H7 (cell line): ENCODE measurements around the gene BTBD9. TPM values are rescaled to one million over a fixed set of nuclear protein-coding genes. Genes with fewer than 3 reads are reported as not detected.
A peak's percentile ranks its signal among the peaks of the same experiment; 100 is the strongest.

Experiments
- DNase-seq: peaks from one replicate; pipeline ENCODE4 v3.0.0; 2012
- H3K27me3 ChIP-seq: 2 replicates; pipeline ENCODE4 v1.6.0; 2011; ENCODE audit warnings: mild to moderate bottlenecking, low read length; ENCODE audit not compliant: control insufficient read depth, insufficient read depth
- H3K36me3 ChIP-seq: replicated peaks from 2 replicates; pipeline ENCODE4 v1.5.1; 2011; ENCODE audit warnings: low read length; ENCODE audit not compliant: control insufficient read depth, insufficient read depth
- H3K4me3 ChIP-seq: 2 replicates; pipeline ENCODE4 v1.5.1; 2011; ENCODE audit warnings: low read depth, mild to moderate bottlenecking, control low read depth, low read length, moderate library complexity; ENCODE audit not compliant: insufficient read depth
- total RNA-seq: library from RNA; depleted of rRNA; stranded (reverse); fragments of >200 nt; shearing (Covaris generic); gene quantifications from 2 replicates; pipeline ENCODE4 v1.2.3, GENCODE V29; 2014

BTBD9 gene
- total RNA-seq, 1 experiment from 2014 or later: 5.0 TPM

DNA sequence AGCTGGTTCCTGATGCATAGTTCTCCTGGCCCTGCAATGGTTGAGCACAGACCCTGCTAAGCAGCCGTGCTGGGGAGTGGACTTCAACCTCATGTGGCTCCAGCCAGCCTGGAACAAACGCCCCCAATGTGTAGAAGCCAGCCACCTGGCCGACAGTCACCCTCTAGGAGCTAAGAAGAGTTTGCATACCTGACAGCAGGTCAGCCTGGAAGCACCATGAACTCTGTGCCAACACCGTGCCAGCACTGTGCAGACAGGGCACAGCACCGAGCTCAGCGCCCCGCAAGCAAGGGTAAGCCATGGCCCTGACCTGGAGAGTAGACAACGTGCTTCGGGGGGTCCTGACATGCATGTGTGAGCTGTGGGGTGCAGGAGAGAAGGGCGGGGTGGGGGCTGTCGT lies 463.9 kb downstream of the BTBD9 start:
- H3K4me3 ChIP-seq: no peak overlapping the region
- no peaks in the 10 kb centered on the region for H3K36me3 ChIP-seq
- H3K27me3 ChIP-seq: no peaks in the 10 kb centered on the region
- peak; percentile 30 for DNase-seq

DNA sequence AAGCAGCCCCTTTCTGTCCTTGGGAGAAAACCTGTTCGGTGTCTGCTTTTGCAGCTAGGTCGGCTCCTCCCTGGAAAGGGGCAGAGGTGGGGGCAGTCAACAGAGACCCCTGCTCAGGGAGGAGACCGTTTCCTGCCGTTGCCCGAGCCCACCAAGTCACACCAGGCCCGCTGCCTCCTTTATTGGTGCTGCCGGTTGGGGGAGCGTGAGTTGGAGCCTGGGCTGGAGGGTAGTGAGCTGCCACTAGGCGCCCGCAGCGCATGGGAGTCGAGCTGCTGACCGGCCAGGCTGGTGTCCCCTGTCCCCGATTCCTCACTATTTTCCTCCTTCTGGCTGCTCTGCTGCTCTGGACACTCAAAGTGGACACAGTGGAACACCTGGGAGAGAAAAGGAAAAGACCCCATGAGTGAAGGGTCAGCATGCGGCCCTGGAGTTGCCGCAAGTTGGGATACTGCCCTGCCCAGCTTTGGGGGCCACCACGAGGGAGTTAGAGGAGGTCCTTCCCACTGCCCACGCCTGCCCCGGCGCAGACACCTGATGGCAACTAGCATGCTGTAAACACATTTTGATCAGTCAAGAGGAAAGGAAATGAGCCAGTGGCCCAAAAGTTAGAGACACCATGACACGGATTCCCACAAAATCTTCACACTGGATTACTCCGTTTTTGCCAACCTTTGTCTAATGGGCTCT lies 464.8 kb downstream of the BTBD9 start:
- Histone ChIP-seq H3K36me3 (no peaks in the 10 kb centered on the region), H3K4me3 (no peak overlapping the region), H3K27me3 (no peaks in the 10 kb centered on the region)
- DNase-seq: peak; percentile 49

DNA sequence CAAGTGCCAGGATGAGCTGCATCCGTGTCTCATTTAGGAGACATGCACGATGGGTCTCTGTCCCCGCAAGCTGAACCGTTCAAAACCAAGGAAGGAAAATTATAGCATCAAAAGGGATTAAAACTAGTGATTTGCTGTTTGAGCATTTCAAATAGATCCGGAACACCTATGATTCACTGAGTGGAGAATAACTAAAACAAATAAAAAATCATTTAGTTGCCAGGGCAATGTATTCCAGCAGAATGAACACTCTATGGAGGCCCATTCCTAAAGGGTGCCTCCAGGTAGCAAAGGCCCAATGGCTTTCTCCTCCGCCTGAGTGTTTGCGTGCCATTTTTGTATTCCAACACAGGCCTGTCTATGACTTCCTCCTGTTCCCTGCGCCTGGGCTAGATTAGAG lies 465.4 kb downstream of the BTBD9 start:
- Histone ChIP-seq H3K4me3 (no peak overlapping the region), H3K27me3 (no peaks in the 10 kb centered on the region), H3K36me3 (no peaks in the 10 kb centered on the region)
- no peak for DNase-seq

DNA sequence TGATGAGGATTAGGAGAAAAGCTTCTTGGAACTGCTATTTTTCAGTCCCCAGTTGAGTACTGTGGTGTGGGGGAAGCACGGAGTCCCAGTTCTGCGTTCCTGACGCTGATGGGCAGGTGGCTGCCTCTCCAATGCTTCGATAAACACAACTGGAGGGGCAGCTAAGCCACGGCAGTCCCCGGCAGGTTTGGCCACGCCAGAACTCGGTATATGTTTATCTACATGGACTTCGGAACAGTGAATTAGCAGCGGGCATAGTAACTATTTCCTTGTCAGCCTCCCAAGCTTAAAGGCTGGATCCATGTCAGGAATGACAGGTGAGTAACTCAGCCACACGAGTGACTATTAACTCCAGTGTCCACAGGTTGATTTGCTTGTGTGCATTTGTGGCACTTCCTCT lies 465.8 kb downstream of the BTBD9 start:
- no peaks in the 10 kb centered on the region for H3K27me3 ChIP-seq
- DNase-seq: no peak
- H3K4me3 ChIP-seq: no peak overlapping the region
- no peaks in the 10 kb centered on the region for H3K36me3 ChIP-seq

DNA sequence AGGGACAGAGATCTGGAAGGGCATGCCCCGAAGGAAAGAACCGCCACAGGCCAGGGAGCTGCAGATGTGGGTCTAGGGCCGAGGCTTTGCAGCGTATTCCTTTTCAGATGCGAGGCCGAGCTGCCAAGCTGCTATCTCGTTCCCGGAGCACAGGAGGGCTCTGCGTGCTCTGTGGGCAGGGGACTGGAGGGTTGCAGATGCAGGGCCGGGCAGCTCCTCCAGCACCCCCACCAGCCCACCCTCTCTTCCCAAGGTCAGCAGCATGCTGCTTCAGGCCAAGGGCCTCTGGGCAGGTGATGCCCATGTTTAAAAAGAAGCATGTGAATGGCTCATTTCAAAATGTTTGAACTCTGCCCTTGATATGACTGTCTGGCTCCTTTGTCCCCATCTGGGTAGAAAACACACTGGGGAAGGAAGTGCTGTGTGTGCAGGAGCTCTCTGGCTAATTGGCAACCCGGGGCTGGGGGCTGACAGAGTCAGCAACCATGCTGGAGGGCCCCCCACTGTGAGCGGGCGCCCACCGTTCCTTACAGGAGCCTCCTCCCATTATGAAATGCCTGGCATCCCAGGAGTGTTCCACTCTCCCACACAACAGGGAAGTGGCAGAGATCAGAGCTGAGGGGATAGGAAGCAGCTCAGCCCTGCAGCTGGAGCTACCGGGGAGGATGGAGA lies 466.9 kb downstream of the BTBD9 start:
- H3K4me3 ChIP-seq: no peak overlapping the region
- peak; percentile 71 for DNase-seq
- H3K27me3 ChIP-seq: no peaks in the 10 kb centered on the region
- H3K36me3 ChIP-seq: no peaks in the 10 kb centered on the region

DNA sequence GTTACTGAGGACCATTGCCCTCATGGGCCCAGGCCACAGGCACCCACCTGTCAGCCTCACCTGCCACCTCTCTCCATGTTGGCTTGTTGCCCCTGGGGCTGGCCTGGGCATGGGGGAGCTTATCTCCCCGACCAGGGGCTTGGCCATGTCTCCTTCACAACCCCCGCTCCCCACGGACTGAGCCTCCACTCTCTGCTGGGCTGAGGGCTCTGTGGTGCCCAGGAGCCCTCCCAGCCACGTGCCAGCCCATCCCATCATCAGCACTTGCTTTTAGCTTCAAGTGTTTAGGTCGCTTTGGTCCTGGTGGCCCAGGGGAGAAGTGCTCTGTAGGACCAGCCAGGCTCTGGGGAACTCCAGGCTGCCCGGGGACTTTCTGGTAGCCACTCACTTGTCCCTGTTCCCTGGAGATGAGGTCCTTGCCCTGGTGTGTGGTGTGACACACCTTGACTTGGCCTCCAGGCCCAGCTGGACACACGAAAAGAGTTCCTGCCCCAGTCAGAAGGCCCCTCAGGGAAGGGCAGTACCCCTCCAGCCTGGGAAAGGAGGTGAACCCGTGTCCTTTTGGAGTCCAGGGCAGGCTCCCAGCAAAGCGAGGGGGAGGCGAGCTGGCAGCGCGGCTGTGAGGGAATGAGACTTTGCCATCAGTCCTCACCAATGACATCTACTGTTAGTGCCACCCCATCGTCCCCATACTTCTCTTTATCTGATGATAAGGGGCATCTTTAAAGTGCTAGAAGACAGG lies 467.6 kb downstream of the BTBD9 start:
- DNase-seq: peak; percentile 65
- H3K4me3 ChIP-seq: no peak overlapping the region
- H3K36me3 ChIP-seq: no peaks in the 10 kb centered on the region
- no peaks in the 10 kb centered on the region for H3K27me3 ChIP-seq

DNA sequence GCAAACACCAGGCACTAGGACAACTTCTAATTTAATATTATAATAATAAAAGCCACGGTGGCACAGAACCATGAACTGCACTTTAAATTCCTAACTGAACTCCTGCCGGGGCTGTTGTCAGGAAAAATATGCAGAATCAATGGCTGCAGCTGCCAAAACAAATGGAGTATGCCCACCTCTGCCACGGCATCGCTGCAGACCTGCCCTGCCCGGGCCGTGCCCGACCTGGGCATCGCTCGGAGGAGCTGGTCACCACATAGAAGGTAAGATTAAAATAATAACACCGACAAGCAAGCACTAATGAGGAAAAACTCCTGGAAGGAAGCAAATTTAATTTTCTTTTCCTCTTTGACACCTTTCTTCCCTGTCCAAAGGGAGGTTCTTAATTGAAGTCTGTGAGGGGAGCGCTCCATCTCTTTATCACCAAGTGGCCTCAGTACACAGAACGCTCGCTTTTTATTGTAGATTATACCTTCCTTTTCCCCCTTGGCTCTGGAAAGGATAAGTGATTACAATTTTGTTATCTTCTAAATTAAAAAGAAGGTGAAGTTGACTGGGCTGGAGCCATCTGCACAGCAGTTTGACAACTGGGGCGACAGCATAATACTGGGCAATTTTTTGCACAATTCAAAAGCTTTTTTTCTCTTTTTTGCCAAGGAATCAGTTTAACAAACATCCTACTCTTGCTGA lies 468.9 kb downstream of the BTBD9 start:
- no peaks in the 10 kb centered on the region for H3K36me3 ChIP-seq
- DNase-seq: no peak
- H3K27me3 ChIP-seq: no peaks in the 10 kb centered on the region
- no peak overlapping the region for H3K4me3 ChIP-seq

DNA sequence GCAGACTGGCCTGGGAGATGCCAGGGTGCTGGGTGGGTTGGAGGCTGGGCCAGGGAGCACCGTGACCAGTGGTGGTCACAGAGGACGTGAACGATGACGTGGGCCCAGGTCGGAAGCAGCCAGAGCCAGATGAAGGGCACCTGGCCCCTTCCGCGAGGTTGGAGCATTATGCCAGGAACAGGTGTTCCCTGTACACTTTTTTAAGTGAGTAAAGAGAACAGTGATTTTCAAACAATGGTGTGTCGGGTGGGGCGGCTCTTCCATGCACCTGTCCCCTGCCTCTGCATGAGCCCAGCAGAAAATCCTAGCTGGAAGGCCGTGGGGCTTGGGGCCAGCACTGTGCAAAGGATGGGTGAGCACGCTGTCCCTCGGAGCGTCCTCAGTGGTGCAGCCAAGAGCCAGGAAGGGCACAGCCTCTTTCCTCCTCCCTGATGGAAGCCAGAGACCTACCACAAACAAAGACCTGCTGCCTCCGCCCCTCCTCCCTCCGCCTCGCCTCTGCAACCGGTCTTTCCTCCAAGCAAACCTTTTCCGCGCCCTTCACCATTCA lies 469.7 kb downstream of the BTBD9 start:
- Histone ChIP-seq H3K4me3 (no peak overlapping the region), H3K36me3 (no peaks in the 10 kb centered on the region)
- peak; percentile 92 for DNase-seq

DNA sequence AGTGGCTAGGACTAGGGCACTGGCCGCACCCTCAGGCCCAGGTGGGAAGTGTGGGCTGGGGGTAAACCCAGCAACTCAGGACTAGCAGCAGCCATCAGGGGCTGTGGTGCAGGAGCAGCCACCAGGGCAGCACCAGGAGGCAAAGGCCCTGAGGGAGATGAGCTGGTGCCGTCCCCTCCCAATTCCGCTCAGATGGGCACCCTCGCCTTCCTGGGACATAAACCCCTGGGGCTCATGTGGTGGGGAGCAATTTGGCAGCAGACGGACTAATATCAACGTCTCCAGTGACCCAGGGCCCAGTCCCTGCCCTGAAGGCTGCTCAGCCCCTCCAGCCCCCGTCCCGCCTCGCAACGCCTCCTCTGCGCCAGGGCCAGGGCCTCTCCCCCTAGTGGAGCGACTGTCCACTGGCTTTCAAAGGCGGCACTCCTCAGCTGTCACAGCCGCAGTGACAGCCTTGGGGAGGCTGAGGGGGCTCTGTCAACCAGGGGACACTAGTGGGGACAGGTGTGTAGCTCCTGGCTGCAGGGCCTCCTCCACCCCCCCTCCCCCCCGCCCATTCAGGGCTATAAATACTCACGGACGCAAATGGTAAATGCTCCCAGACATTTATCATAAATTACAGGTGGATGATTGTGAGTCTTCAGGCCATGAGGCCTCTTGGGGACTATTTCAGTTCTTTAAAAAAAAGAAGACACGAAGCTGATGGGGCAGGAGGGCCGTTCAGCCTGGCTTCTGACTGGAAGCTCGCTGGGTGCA lies 470.3 kb downstream of the BTBD9 start:
- no peaks in the 10 kb centered on the region for H3K27me3 ChIP-seq
- no peak overlapping the region for H3K4me3 ChIP-seq
- no peaks in the 10 kb centered on the region for H3K36me3 ChIP-seq
- peak; percentile 91 for DNase-seq

More for the DNA sequence above, 469.7 kb downstream of the BTBD9 start:
- no peaks in the 10 kb centered on the region for H3K27me3 ChIP-seq

DNA sequence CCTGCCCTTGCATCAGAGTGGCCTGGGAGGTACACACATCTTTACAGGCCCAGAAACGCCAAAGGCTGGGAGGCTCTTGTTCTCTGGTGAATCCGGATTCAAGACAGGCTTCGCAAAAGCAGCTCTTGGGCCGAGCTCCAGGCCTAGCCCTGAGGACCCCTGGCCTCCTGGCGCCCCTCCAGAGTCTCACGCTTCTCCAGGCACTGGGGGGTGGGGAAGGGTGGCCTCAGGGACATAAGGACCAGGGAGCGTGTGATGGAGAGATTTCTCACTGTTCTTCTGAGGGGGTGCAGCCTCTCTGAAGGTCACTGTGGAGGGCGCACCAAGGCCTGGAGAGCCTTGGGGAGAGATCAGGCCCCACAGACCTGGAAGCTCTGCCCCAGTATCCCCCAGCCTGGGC lies 471.0 kb downstream of the BTBD9 start:
- Histone ChIP-seq H3K27me3 (no peaks in the 10 kb centered on the region), H3K4me3 (no peak overlapping the region), H3K36me3 (no peaks in the 10 kb centered on the region)
- DNase-seq: peak; percentile 51

DNA sequence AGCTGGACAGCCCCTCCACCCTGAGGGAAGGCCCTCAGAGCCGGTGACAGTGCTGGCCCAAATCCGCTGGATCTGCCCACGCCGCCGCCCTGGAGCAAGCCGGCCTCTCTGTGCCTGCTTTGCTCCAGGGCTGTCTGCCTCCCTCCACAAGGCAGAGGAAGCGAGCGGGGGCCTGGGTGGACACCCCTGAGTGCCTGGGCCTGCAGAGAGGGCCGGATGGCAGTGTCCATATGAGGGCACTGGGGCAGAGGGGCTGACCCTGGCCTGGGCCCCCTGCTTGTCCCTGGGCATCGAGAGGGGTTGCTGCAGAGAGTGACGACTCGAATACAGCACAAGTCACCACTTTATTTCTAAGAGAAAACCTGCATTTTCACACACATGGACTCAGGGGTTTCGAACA lies 471.6 kb downstream of the BTBD9 start:
- DNase-seq: peak; percentile 54
- Histone ChIP-seq H3K4me3 (no peak overlapping the region), H3K27me3 (no peaks in the 10 kb centered on the region), H3K36me3 (no peaks in the 10 kb centered on the region)

DNA sequence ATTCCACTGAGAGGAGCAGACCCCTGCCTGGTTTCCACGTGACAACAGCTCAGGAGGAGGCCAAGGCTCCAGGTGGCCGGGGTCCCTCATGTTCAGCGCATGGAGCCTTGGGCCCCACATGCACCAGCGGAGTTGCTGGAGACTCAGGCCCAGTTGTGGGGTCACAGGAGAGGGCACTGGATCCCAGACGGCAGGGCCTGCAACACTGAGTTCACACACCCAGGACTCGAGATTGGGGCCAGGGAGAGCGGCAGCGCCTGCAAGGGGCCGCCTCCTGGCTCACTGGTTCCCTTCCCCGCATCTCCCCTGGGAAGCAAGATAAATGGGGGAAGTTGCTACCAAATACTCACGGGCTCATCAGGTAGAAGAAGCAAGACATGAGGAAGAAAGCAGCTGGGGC lies 472.1 kb downstream of the BTBD9 start:
- Histone ChIP-seq H3K36me3 (no peaks in the 10 kb centered on the region), H3K27me3 (no peaks in the 10 kb centered on the region)
- peak; percentile 69 for DNase-seq

DNA sequence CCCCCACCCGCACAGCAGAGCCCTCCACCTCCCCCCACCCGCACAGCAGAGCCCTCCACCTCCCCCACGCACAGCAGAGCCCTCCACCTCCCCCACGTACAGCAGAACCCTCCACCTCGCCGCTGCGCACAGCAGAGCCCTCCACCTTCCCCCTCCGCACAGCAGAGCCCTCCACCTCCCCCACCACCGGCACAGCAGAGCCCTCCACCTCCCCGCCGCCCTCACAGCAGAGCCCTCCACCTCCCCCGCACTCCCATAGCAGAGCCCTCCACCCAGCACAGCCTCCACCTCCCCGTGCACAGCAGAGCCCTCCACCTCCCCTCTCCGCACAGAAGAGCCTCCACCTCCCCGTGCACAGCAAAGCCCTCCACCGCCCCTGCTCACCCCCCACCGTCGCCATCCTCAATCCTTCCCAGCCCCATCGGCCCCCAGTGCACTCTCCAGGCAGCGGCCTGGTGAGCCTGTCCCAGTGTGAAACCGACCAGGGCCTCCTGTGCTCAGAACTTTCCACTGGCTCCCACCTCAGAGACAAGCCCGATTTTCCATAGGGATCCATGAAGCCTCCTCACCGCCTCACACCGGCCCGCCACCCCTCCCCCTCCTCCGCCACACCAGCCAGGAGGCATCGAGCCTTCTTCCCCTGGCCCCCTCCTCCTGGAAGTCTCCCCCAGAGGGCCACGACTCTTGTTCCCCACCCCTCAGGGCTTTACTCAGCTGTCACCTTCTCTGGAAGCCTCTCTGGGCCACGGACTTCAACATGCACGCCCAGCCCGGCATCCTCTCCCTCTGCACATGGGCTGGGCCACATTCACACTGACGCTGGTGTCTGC lies 473.1 kb downstream of the BTBD9 start:
- H3K36me3 ChIP-seq: no peaks in the 10 kb centered on the region
- H3K4me3 ChIP-seq: no peak overlapping the region
- peak; percentile 74 for DNase-seq
- no peaks in the 10 kb centered on the region for H3K27me3 ChIP-seq

More for the DNA sequence above, 472.1 kb downstream of the BTBD9 start:
- H3K4me3 ChIP-seq: no peak overlapping the region
